HepG2 (cell line): ENCODE results near the gene APLP1. TPM values are rescaled to one million over a fixed set of nuclear protein-coding genes. Genes with fewer than 3 reads are reported as not detected.
A peak's percentile ranks its signal among the peaks of the same experiment; 100 is the strongest.

ENCODE experiments used
- ATAC-seq: fragments of 200-7000 bp; cut with Tn5 transposase; 3 replicates; pipeline ENCODE4 v1.9.1; 2020; ENCODE audit warnings: mild to moderate bottlenecking, moderate library complexity
- BruUV-seq: library from RNA; stranded (reverse); fragments of 400-500 nt; replicated peaks from 2 replicates; lab custom pipeline; 2021; lab: Mats Ljungman, UMichigan
- CTCF ChIA-PET: fragments of 300-600 bp; formaldehyde crosslinking; extraction: SDS; loops from one replicate; lab custom pipeline; 2021; ENCODE audit warnings: low total read pairs, inconsistent platforms, low intra/inter-chr PET ratio; lab: Yijun Ruan, JAX
- POLR2A ChIA-PET: fragments of 350-600 bp; sonication (Branson Sonifier 250); formaldehyde crosslinking; loops from one replicate; lab custom pipeline; 2020; ENCODE audit warnings: antibody characterized with exemption, inconsistent platforms; lab: Yijun Ruan, JAX
- DNase-seq: peaks from one replicate; pipeline ENCODE4 v3.0.0-alpha.2; 2015; ENCODE audit warnings: low spot score
- FAIRE-seq: peaks from 3 replicates; lab custom pipeline; 2011; peaks lifted over from hg19 to GRCh38; lab: Jason Lieb, UNC
- H2AFZ ChIP-seq: one replicate; pipeline ENCODE4 v1.6.1; 2011; ENCODE audit warnings: low read length, inconsistent platforms
- H3K27ac ChIP-seq: fragments of 300-600 bp; 3 replicates; pipeline ENCODE4 v1.8.0; 2011; ENCODE audit warnings: mixed run types, mild to moderate bottlenecking, mixed read lengths, low read length, inconsistent platforms; ENCODE audit not compliant: insufficient read depth; ENCODE audit errors: extremely low read length
- H3K27me3 ChIP-seq, 2 experiments: fragments of 200-600 bp in 1 of 2; 2 replicates in 1 of 2; 3 replicates in 1 of 2; pipeline versions ENCODE4 v1.6.0 to v1.8.0; 2011; ENCODE audit warnings: low read length in 2 of 2, mild to moderate bottlenecking in 2 of 2, moderate library complexity in 2 of 2, inconsistent platforms in 1 of 2; ENCODE audit not compliant: insufficient read depth in 2 of 2, control insufficient read depth in 1 of 2
- H3K36me3 ChIP-seq, 2 experiments: fragments of 200-600 bp in 1 of 2; replicated peaks in 1 of 2; 2 replicates in 1 of 2; 3 replicates in 1 of 2; pipeline versions ENCODE4 v1.5.1 to v1.8.0; 2011; ENCODE audit warnings: low read length in 2 of 2, inconsistent platforms in 1 of 2; ENCODE audit not compliant: insufficient read depth in 2 of 2, control insufficient read depth in 1 of 2
- H3K4me1 ChIP-seq: 2 replicates; pipeline ENCODE4 v1.5.1; 2012; ENCODE audit warnings: low read length, inconsistent platforms; ENCODE audit not compliant: insufficient read depth
- H3K4me2 ChIP-seq: 2 replicates; pipeline ENCODE4 v1.6.0; 2011; ENCODE audit warnings: low read depth, low read length, inconsistent platforms
- H3K4me3 ChIP-seq, 3 experiments: fragments of 200-600 bp in 1 of 3; sonication (generic), shearing (Covaris generic) in 1 of 3; replicated peaks in 1 of 3; 2 replicates each; pipeline ENCODE4 v1.5.1; 2011 to 2016; ENCODE audit warnings: low read length in 3 of 3, inconsistent platforms in 2 of 3, low read depth in 2 of 3, mild to moderate bottlenecking in 2 of 3, control low read depth in 1 of 3, mixed read lengths in 1 of 3; ENCODE audit not compliant: insufficient read depth in 1 of 3
- H3K79me2 ChIP-seq: one replicate; pipeline ENCODE4 v1.6.1; 2011; ENCODE audit warnings: low read length, inconsistent platforms; ENCODE audit not compliant: insufficient read depth
- H3K9ac ChIP-seq: 2 replicates; pipeline ENCODE4 v1.6.0; 2011; ENCODE audit warnings: mild to moderate bottlenecking, low read depth, low read length, inconsistent platforms; ENCODE audit not compliant: insufficient read depth
- H3K9me3 ChIP-seq: 2 replicates; pipeline ENCODE4 v1.5.1; 2012; ENCODE audit warnings: mild to moderate bottlenecking, low read length
- H4K20me1 ChIP-seq: 2 replicates; pipeline ENCODE4 v1.6.0; 2011; ENCODE audit warnings: inconsistent platforms, mild to moderate bottlenecking, low read length, moderate library complexity; ENCODE audit not compliant: insufficient read depth
- FOXP1 ChIP-seq, 2 experiments: fragments of 450-650 bp in 1 of 2; IDR thresholded peaks; 2 replicates each; pipeline ENCODE4 v1.6.1; 2017 to 2018; ENCODE audit warnings: antibody characterized with exemption in 1 of 2
- MBNL3 ChIP-seq: fragments of 250-450 bp; sonication (Bioruptor Pico); conservative IDR thresholded peaks from 2 replicates; pipeline ENCODE4 v1.8.0; 2022; ENCODE audit warnings: mild to moderate bottlenecking, inconsistent platforms
- MNT ChIP-seq: fragments of 450-650 bp; IDR thresholded peaks from 2 replicates; pipeline ENCODE4 v1.6.1; 2016
- WGBS: methylation state at CpG from one replicate; pipeline ENCODE4 v1.1.6; 2017; ENCODE audit warnings: low lambda C conversion rate; 5-methylcytosine and 5-hydroxymethylcytosine counted together
- in situ Hi-C: cut with HindIII; loops from 2 replicates; pipeline ENCODE4 v1.10.0; 2017; ENCODE audit warnings: low pct_unique_long_range_greater_than_20kb; ENCODE audit not compliant: extremely low pct_ligation_motif_present
- intact Hi-C: fragments of 100-400 bp; cut with micrococcal nuclease; formaldehyde crosslinking; loops from one replicate; pipeline ENCODE4 v1.10.0; 2022; ENCODE audit not compliant: unreplicated experiment
- polyA plus RNA-seq, 8 experiments: library from polyadenylated mRNA; depleted of rRNA in 3 of 8; stranded (reverse) in 7 of 8; unstranded in 1 of 8; fragments of >200 nt; fragmentation: Illumina TruSeq in 4 of 8; extraction: Trizol in 4 of 8; gene quantifications; 2 replicates each; pipeline versions ENCODE4 v1.2.1 to v1.2.3, GENCODE V29; 2011 to 2016; ENCODE audit warnings: low read depth in 4 of 8, missing spikeins in 1 of 8, mixed read lengths in 1 of 8; ENCODE audit not compliant: insufficient read depth in 1 of 8
- total RNA-seq, 5 experiments: library from RNA; depleted of rRNA; stranded (reverse); fragments of >200 nt; fragmentation: Illumina TruSeq; extraction: Trizol; gene quantifications; 2 replicates each; pipeline ENCODE4 v1.2.3, GENCODE V29; 2016; ENCODE audit warnings: low read depth in 1 of 5
- TF ChIP-seq, protein P1 (sequence below): sonication (generic); formaldehyde crosslinking; IDR thresholded peaks from 2 replicates; pipeline ENCODE4 v1.4.0; 2020; ENCODE audit warnings: missing genetic modification reagents

The APLP1 gene
- total and polyA plus RNA-seq, 2 of the 13 experiments (the other 11 are each of a cell fraction or from before 2014, with no cell fraction given), result 2.0 to 2.9 TPM

DNA sequence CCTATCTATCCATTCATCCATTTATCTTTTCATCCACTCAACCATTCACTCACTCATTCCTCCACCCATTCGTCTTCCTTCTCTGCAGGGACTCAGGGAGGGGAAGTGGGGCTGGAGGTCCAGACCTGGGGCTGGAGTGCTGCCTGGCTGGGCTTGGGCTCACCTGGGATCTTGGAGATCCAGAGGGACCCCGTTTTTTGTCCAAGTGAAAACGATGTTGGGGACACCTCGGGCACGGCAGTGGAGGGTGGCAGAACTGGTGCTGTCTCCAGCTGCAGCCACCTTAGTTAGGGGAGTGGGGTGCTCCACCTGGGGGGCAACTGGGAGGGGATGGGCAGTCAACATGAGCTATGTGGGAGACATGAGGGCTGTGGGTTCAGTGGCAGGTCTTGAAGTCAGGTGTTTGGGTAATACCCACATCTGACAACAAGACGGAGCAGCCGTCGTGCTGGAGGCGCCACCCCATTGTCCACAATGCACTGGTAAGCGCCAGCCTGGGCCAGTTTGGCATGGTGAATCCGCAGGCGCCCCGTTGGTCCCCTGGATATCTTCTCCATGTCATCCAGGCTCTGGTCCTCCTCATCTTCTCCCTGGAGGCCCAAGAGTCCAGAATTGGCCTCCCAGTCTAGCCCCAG lies 26.3 kb upstream of the APLP1 start (continued):
- TF ChIP-seq, protein P1, sequence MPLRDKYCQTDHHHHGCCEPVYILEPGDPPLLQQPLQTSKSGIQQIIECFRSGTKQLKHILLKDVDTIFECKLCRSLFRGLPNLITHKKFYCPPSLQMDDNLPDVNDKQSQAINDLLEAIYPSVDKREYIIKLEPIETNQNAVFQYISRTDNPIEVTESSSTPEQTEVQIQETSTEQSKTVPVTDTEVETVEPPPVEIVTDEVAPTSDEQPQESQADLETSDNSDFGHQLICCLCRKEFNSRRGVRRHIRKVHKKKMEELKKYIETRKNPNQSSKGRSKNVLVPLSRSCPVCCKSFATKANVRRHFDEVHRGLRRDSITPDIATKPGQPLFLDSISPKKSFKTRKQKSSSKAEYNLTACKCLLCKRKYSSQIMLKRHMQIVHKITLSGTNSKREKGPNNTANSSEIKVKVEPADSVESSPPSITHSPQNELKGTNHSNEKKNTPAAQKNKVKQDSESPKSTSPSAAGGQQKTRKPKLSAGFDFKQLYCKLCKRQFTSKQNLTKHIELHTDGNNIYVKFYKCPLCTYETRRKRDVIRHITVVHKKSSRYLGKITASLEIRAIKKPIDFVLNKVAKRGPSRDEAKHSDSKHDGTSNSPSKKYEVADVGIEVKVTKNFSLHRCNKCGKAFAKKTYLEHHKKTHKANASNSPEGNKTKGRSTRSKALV (CRISPR knock-in tag), result no peak
- TF ChIP-seq MBNL3 (CRISPR knock-in tag), result no peak

GRCh38 chr19:35842666-35843272 lies 25.6 kb upstream of the APLP1 start:
- Histone ChIP-seq H3K36me3 (no peaks in the 10 kb centered on the region), H3K27ac (no peak overlapping the region), H3K9ac (no peak overlapping the region), H3K27me3 (peaks cover 0 to 21% of the 10 kb centered on the region in 2 experiments; a peak in 4 of 5 replicates), H2AFZ (no peak overlapping the region), H3K4me3 (no peak overlapping the region), H3K4me2 (no peak overlapping the region), H3K79me2 (no peaks in the 10 kb centered on the region), H4K20me1 (no peaks in the 10 kb centered on the region), H3K9me3 (no peaks in the 10 kb centered on the region), H3K4me1 (peaks cover 27% of the 10 kb centered on the region)
- intact Hi-C loops (no loop called here), in situ Hi-C loops (no loop called here)
- ChIA-PET POLR2A (no interaction called here), CTCF (no interaction called here)
- TF ChIP-seq MNT (no peak), FOXP1 (IDR thresholded peaks at IDR 0.05) (0 out of 2 replicates have a peak, but pooled peaks have one; percentile 4), FOXP1 (CRISPR knock-in tag; IDR thresholded peaks at IDR 0.05) (no peak)
- 34% methylated on average over 4 of the region's 4 CpGs for WGBS
- ATAC-seq (no peak), DNase-seq (no peak), FAIRE-seq (no peak)
- BruUV-seq, result no TSS peak
